Prostate gland (tissue), 2 donors: Measurements from ENCODE around the gene TMEM253. TPM values are rescaled to one million over a fixed set of nuclear protein-coding genes. Genes with fewer than 3 reads are reported as not detected.

Experiments
- DNase-seq: peaks from one replicate; pipeline ENCODE4 v3.0.0-alpha.2; 2019; ENCODE audit warnings: low spot score
- H3K27ac ChIP-seq, 2 donors: fragments of 200-600 bp; sonication (generic); 2 replicates each; pipeline ENCODE4 v1.5.1; 2017 to 2019
- H3K27me3 ChIP-seq: fragments of 200-600 bp; sonication (generic); replicated peaks from 2 replicates; pipeline ENCODE4 v1.5.1; 2019; ENCODE audit not compliant: insufficient read depth
- H3K36me3 ChIP-seq, 2 donors: fragments of 200-600 bp; sonication (generic); 1 replicate in 1 of 2; 2 replicates in 1 of 2; pipeline versions ENCODE4 v1.5.1 to v1.8.1; 2017 to 2019
- H3K4me1 ChIP-seq: fragments of 200-600 bp; sonication (generic); replicated peaks from 2 replicates; pipeline ENCODE4 v1.5.1; 2019
- H3K4me3 ChIP-seq, 2 donors: fragments of 200-600 bp; sonication (generic); 2 replicates each; pipeline ENCODE4 v1.5.1; 2017 to 2019
- H3K9me3 ChIP-seq: fragments of 200-600 bp; sonication (generic); 2 replicates; pipeline ENCODE4 v1.5.1; 2017
- CTCF ChIP-seq, 4 experiments: fragments of 200-600 bp in 2 of 4; fragments of 450-650 bp in 2 of 4; sonication (generic) in 2 of 4; IDR thresholded peaks; 1 replicate in 3 of 4; 2 replicates in 1 of 4; pipeline ENCODE4 v1.5.1; 2016 to 2019; ENCODE audit warnings: antibody characterized with exemption in 4 of 4, mild to moderate bottlenecking in 2 of 4, moderate library complexity in 2 of 4
- POLR2A ChIP-seq: fragments of 450-650 bp; IDR thresholded peaks from one replicate; pipeline ENCODE4 v1.6.1; 2016; ENCODE audit warnings: antibody characterized with exemption, mild to moderate bottlenecking
- POLR2AphosphoS5 ChIP-seq: sonication (generic); formaldehyde crosslinking; IDR thresholded peaks from one replicate; pipeline ENCODE4 v1.6.1; 2017; ENCODE audit warnings: antibody characterized with exemption
- WGBS: methylation state at CpG from one replicate; pipeline ENCODE4 v1.1.5; 2018; 5-methylcytosine and 5-hydroxymethylcytosine counted together
- intact Hi-C: fragments of 100-400 bp; cut with DNase I; formaldehyde crosslinking; loops from one replicate; pipeline ENCODE4 v1.14.2; 2022
- total RNA-seq, 2 donors: library from RNA; depleted of rRNA; stranded (reverse); fragments of >200 nt; gene quantifications; one replicate each; pipeline ENCODE4 v1.1.0, GENCODE V29; 2016

The TMEM253 gene
- total RNA-seq, 2 donors from 2014 or later = not detected

DNA sequence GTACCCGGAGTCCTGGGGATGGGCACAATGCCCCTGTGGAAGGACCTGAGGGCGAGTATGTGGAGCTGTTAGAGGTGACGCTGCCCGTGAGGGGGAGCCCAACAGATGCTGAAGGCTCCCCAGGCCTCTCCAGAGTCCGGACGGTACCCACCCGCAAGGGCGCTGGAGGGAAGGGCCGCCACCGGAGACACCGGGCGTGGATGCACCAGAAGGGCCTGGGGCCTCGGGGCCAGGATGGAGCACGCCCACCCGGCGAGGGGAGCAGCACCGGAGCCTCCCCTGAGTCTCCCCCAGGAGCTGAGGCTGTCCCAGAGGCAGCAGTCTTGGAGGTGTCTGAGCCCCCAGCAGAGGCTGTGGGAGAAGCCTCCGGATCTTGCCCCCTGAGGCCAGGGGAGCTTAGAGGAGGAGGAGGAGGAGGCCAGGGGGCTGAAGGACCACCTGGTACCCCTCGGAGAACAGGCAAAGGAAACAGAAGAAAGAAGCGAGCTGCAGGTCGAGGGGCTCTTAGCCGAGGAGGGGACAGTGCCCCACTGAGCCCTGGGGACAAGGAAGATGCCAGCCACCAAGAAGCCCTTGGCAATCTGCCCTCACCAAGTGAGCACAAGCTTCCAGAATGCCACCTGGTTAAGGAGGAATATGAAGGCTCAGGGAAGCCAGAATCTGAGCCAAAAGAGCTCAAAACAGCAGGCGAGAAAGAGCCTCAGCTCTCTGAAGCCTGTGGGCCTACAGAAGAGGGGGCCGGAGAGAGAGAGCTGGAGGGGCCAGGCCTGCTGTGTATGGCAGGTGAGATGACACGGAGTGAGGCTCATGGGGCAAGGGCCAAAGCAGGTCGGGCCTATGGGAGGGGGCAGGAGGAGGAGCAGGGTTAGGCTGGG is 26.2 kb upstream of the TMEM253 start:
- H3K27ac ChIP-seq = peak overlapping the region in 1 of 2 donors; percentile 27
- peaks cover 0 to 4% of the 10 kb centered on the region in 2 donors for H3K36me3 ChIP-seq
- H3K27me3 ChIP-seq = no peaks in the 10 kb centered on the region
- TF ChIP-seq CTCF (IDR thresholded peaks at IDR 0.05) (no peak), POLR2AphosphoS5 (no peak), POLR2A (no peak)
- 80% methylated on average over 26 of the region's 26 CpGs for WGBS
- no peak overlapping the region for H3K4me3 ChIP-seq
- intact Hi-C loops = no loop called here
- no peak for DNase-seq
- H3K4me1 ChIP-seq = peaks cover 7% of the 10 kb centered on the region
- H3K9me3 ChIP-seq = no peaks in the 10 kb centered on the region

DNA sequence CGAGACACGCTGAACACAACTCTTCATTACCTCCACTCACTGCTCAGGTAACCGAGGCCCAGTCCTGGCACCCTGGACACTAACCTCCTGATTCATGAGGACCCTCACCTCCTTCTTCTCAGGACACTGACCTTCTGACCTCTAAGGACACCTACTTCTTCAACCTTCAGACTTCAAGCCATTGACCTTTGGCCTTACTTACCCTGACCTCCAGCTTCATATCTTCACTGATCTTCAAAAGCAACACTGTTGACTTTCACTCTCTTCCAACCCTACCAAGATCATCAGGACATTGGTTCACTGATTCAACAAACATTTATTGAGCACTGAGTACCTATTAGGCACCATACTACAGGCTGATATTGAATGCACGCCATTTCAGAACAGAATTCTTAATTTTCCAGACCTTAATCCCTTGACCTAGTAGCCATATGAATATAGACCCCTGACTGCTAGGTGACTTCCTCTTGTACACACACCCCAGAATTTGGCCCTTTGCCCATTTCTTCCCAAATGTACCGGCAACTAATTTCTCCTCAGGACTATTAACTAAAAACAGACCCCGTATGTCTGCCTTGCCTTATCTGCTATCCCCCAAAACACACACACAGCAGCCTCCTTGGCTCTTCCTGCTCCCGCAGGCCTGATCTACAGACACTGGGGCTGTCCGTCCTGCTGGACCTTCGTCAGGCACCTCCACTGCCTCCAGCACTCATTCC is 25.0 kb upstream of the TMEM253 start:
- 88% methylated on average over 9 of the region's 9 CpGs for WGBS
- H3K36me3 ChIP-seq = peaks cover 0 to 4% of the 10 kb centered on the region in 2 donors
- intact Hi-C loops = no loop called here

DNA sequence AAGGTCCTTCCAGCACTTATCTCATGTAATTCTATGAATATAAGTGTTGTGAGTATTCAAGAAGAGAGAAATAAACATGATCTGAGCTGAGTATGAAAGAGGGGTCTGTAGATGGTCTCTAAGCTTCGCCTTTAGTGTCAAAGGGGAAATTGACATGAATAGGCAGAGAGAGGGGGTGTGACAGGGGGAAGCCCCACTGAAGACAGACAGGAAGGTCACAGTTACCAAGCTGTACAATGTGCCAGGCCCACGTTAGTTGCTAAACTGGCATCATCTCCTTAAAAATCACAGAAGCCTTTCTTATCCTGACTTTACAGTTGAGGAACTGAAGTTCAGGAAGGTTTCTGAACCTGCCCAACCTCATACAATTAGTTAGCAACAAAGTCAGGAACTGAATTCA is 23.2 kb upstream of the TMEM253 start:
- no peak overlapping the region for H3K4me3 ChIP-seq
- 77% methylated on average over 2 of the region's 2 CpGs for WGBS
- TF ChIP-seq POLR2AphosphoS5 = no peak
- no peak for TF ChIP-seq POLR2A
- no peak for TF ChIP-seq CTCF (IDR thresholded peaks at IDR 0.05)
- no peaks in the 10 kb centered on the region for H3K4me1 ChIP-seq
- H3K27me3 ChIP-seq = no peaks in the 10 kb centered on the region
- no peaks in the 10 kb centered on the region for H3K9me3 ChIP-seq
- H3K36me3 ChIP-seq = peaks cover 0 to 4% of the 10 kb centered on the region in 2 donors
- no peak for DNase-seq
- intact Hi-C loops = no loop called here
- H3K27ac ChIP-seq = no peak overlapping the region

More for the DNA sequence above, 25.0 kb upstream of the TMEM253 start:
- Histone ChIP-seq H3K4me1 (peaks cover 7% of the 10 kb centered on the region), H3K9me3 (no peaks in the 10 kb centered on the region), H3K27ac (no peak overlapping the region), H3K4me3 (no peak overlapping the region), H3K27me3 (no peaks in the 10 kb centered on the region)
- no peak for DNase-seq
- TF ChIP-seq POLR2AphosphoS5 (no peak), CTCF (IDR thresholded peaks at IDR 0.05) (no peak), POLR2A (no peak)

DNA sequence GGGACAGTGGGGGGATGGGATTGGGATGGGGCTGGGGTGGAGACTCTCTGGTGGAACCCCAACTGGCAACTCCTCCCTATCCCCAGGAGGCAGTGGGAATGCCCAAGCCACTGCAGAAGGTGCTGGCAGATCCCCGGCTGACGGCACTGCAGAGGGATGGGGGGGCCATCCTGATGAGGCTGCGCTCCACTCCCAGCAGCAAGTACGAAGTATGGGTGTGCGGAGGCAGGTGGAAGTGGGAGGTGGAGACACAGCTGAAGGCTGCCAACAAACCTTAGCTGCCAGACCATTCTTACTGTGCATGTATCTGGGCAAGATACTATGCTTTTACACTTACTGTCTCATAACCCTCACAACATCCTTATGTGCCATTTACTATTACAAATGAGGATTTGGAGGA is 22.6 kb upstream of the TMEM253 start:
- no peaks in the 10 kb centered on the region for H3K27me3 ChIP-seq
- TF ChIP-seq POLR2AphosphoS5 (no peak), CTCF (IDR thresholded peaks at IDR 0.05) (no peak), POLR2A (no peak)
- no peak for DNase-seq
- no peaks in the 10 kb centered on the region for H3K4me1 ChIP-seq
- peaks cover 0 to 4% of the 10 kb centered on the region in 2 donors for H3K36me3 ChIP-seq
- WGBS = 90% methylated on average over 5 of the region's 5 CpGs
- intact Hi-C loops = no loop called here
- H3K9me3 ChIP-seq = no peaks in the 10 kb centered on the region
- H3K4me3 ChIP-seq = no peak overlapping the region
- H3K27ac ChIP-seq = no peak overlapping the region
